Peyer's patch (tissue), 4 donors: ENCODE data around the gene BNIP3.

Experiments
- POLR2A ChIP-seq, 2 donors: fragments of 450-650 bp; IDR thresholded peaks; one replicate each; pipeline ENCODE4 v1.5.1; 2017; ENCODE audit warnings: antibody characterized with exemption in 2 of 2, mild to moderate bottlenecking in 2 of 2, moderate library complexity in 2 of 2
- TF ChIP-seq, protein P1 (sequence below), 6 experiments: fragments of 450-650 bp in 4 of 6; fragments of 200-600 bp in 2 of 6; sonication (generic) in 1 of 6; IDR thresholded peaks; one replicate each; pipeline ENCODE4 v1.5.1; 2017 to 2019; ENCODE audit warnings: antibody characterized with exemption in 6 of 6, mild to moderate bottlenecking in 3 of 6, moderate library complexity in 1 of 6

DNA sequence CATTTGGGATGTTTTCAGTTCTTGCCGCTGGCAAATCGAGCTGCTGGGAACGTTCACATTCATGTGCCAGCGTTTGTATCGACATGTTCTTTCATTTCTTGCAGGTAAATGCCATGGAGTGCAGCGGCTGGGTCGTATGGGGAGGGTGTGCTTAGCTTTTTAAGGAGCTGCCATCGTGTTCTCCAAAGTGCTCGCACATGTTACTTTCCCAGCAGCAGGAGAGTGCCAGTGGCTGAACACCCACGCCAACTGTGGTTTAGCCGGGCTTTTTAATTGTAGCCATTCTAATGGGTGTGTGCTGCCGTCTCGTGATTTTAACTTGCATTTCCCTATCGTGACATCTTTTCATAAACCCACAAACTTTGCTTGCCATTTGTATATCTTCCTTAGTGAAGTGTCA, 11.6 kb upstream of the BNIP3 start:
- TF ChIP-seq, protein P1, sequence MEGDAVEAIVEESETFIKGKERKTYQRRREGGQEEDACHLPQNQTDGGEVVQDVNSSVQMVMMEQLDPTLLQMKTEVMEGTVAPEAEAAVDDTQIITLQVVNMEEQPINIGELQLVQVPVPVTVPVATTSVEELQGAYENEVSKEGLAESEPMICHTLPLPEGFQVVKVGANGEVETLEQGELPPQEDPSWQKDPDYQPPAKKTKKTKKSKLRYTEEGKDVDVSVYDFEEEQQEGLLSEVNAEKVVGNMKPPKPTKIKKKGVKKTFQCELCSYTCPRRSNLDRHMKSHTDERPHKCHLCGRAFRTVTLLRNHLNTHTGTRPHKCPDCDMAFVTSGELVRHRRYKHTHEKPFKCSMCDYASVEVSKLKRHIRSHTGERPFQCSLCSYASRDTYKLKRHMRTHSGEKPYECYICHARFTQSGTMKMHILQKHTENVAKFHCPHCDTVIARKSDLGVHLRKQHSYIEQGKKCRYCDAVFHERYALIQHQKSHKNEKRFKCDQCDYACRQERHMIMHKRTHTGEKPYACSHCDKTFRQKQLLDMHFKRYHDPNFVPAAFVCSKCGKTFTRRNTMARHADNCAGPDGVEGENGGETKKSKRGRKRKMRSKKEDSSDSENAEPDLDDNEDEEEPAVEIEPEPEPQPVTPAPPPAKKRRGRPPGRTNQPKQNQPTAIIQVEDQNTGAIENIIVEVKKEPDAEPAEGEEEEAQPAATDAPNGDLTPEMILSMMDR (IDR thresholded peaks at IDR 0.05): no peak
- TF ChIP-seq POLR2A (IDR thresholded peaks at IDR 0.05): no peak
